CD4-positive, alpha-beta T cell treated with Interleukin-17A for 4 hours (primary cell): ENCODE measurements around the gene RAB31.
"Not testable (repeated sequence)": the region's sequence is repeated elsewhere in the genome, so short reads cannot be mapped to it uniquely, and the experiment has no call there.

Experiments used
- DNase-seq: peaks from one replicate; pipeline ENCODE4 v3.0.0-alpha.2; 2020; ENCODE audit warnings: mixed read lengths

Gene RAB31

GRCh38 chr18:9848170-9848879 is 140.2 kb downstream of the RAB31 start:
- no peak for DNase-seq

- DNase-seq, result no peak
Measured at GRCh38 chr18:9849407-9850283, 141.5 kb downstream of the RAB31 start.

- DNase-seq, result no peak
Measured at GRCh38 chr18:9850309-9850708, 142.2 kb downstream of the RAB31 start.

GRCh38 chr18:9851511-9851910 is 143.4 kb downstream of the RAB31 start:
- no peak for DNase-seq

- no peak for DNase-seq
Measured at GRCh38 chr18:9852266-9853081, 144.4 kb downstream of the RAB31 start.

GRCh38 chr18:9854801-9855676 is 146.9 kb downstream of the RAB31 start:
- no peak for DNase-seq

GRCh38 chr18:9855681-9856080 is 147.6 kb downstream of the RAB31 start:
- DNase-seq, result no peak

GRCh38 chr18:9856092-9856491 is 148.0 kb downstream of the RAB31 start:
- no peak for DNase-seq

GRCh38 chr18:9857479-9857998 is 149.4 kb downstream of the RAB31 start:
- not testable (repeated sequence) for DNase-seq

- DNase-seq, result no peak
Measured at GRCh38 chr18:9858642-9859041, 150.5 kb downstream of the RAB31 start.

- DNase-seq, result no peak
Measured at GRCh38 chr18:9859232-9859631, 151.1 kb downstream of the RAB31 start.

- DNase-seq, result no peak
Measured at GRCh38 chr18:9860682-9861081, 152.6 kb downstream of the RAB31 start.

- DNase-seq, result no peak
Measured at GRCh38 chr18:9861157-9861556, 153.1 kb downstream of the RAB31 start.

GRCh38 chr18:9861933-9862332 is 153.8 kb downstream of the RAB31 start:
- no peak for DNase-seq

- no peak for DNase-seq
Measured at GRCh38 chr18:9862686-9863085, 154.6 kb downstream of the RAB31 start.

GRCh38 chr18:9863282-9863681 is 155.2 kb downstream of the RAB31 start:
- DNase-seq, result no peak

GRCh38 chr18:9865764-9866490 is 157.8 kb downstream of the RAB31 start:
- no peak for DNase-seq

- no peak for DNase-seq
Measured at GRCh38 chr18:9866627-9867026, 158.5 kb downstream of the RAB31 start.

GRCh38 chr18:9867071-9867594 is 159.0 kb downstream of the RAB31 start:
- no peak for DNase-seq

GRCh38 chr18:9868857-9869714 is 161.0 kb downstream of the RAB31 start:
- no peak for DNase-seq
